B cell (primary cell): ENCODE data around the gene IL1RAPL1.

Experiments
- EZH2 ChIP-seq: IDR thresholded peaks from 2 replicates; pipeline ENCODE4 v1.6.1; 2012; ENCODE audit warnings: borderline replicate concordance, low read depth, mild to moderate bottlenecking, moderate library complexity, low read length; ENCODE audit not compliant: insufficient read depth, poor library complexity, severe bottlenecking
- TF ChIP-seq, protein P1 (sequence below): fragments of 200-600 bp; IDR thresholded peaks from one replicate; pipeline ENCODE4 v1.8.0; 2022; ENCODE audit warnings: antibody characterized with exemption, mild to moderate bottlenecking

DNA sequence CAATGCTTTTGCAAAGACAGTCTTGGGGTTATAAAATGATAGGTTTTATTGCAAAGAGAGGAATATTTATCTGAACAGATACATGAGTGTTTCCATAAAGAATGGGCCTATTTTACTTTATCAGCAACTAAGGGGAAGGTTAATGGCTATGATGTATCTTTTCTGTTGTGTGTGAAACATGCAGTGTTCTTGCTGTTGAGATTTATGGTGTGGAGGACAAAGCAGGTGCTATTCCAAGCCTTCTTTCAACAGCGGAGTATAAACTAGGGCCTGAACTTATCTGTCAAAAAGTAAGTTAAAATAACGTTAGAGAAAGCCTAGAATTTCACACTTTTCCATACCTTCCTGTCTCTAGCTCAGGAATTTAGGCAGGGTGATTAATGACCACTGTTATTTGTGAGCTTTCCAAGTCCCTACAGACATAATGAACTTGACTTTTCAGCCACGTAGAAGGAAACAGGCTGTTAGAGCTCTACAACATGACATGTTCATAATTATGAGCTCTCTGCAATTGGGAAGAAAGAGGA is 411.4 kb downstream of the IL1RAPL1 start:
- TF ChIP-seq EZH2, result no peak
- TF ChIP-seq, protein P1, sequence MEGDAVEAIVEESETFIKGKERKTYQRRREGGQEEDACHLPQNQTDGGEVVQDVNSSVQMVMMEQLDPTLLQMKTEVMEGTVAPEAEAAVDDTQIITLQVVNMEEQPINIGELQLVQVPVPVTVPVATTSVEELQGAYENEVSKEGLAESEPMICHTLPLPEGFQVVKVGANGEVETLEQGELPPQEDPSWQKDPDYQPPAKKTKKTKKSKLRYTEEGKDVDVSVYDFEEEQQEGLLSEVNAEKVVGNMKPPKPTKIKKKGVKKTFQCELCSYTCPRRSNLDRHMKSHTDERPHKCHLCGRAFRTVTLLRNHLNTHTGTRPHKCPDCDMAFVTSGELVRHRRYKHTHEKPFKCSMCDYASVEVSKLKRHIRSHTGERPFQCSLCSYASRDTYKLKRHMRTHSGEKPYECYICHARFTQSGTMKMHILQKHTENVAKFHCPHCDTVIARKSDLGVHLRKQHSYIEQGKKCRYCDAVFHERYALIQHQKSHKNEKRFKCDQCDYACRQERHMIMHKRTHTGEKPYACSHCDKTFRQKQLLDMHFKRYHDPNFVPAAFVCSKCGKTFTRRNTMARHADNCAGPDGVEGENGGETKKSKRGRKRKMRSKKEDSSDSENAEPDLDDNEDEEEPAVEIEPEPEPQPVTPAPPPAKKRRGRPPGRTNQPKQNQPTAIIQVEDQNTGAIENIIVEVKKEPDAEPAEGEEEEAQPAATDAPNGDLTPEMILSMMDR, result no peak
